GM12891 (cell line): ENCODE measurements around the gene SLC22A23.

ENCODE experiments used
- DNase-seq: peaks from one replicate; pipeline ENCODE4 v3.0.0; 2011; ENCODE audit warnings: low spot score; ENCODE audit not compliant: insufficient read length
- FAIRE-seq: peaks from 2 replicates; lab custom pipeline; 2011; peaks lifted over from hg19 to GRCh38; lab: Jason Lieb, UNC
- PAX5 ChIP-seq: IDR thresholded peaks from 2 replicates; pipeline ENCODE4 v1.6.1; 2011; ENCODE audit warnings: low read length, moderate library complexity, mild to moderate bottlenecking; ENCODE audit not compliant: insufficient read depth, severe bottlenecking
- POLR2A ChIP-seq: IDR thresholded peaks from 2 replicates; pipeline ENCODE4 v1.6.1; 2011; ENCODE audit warnings: low read depth, low read length, control low read depth
- POLR2AphosphoS5 ChIP-seq: IDR thresholded peaks from 2 replicates; pipeline ENCODE4 v1.6.1; 2011; ENCODE audit warnings: low read depth, low read length, control low read depth
- POU2F2 ChIP-seq: IDR thresholded peaks from 2 replicates; pipeline ENCODE4 v1.6.1; 2011; ENCODE audit warnings: low read depth, mild to moderate bottlenecking, control low read depth, low read length, moderate library complexity
- SPI1 ChIP-seq: IDR thresholded peaks from 2 replicates; pipeline ENCODE4 v1.6.1; 2011; ENCODE audit warnings: low read depth, low read length, control low read depth
- TAF1 ChIP-seq: IDR thresholded peaks from 2 replicates; pipeline ENCODE4 v1.6.1; 2011; ENCODE audit warnings: low read depth, low read length, control low read depth

Gene SLC22A23

GRCh38 chr6:3233321-3233720, 223.5 kb downstream of the SLC22A23 start:
- TF ChIP-seq POLR2A (no peak), SPI1 (no peak), TAF1 (no peak), POLR2AphosphoS5 (no peak), PAX5 (no peak), POU2F2 (no peak)
- DNase-seq (no peak), FAIRE-seq (no peak)

- DNase-seq (no peak), FAIRE-seq (no peak)
- TF ChIP-seq TAF1 (no peak), POU2F2 (no peak), SPI1 (no peak), POLR2A (no peak), POLR2AphosphoS5 (no peak), PAX5 (no peak)
These were observed 224.6 kb downstream of the SLC22A23 start for GRCh38 chr6:3232017-3232945.

GRCh38 chr6:3231247-3232016, 225.4 kb downstream of the SLC22A23 start:
- no peak for FAIRE-seq
- no peak for DNase-seq
- no peak for TF ChIP-seq POLR2A
- TF ChIP-seq POLR2AphosphoS5 = no peak
- TF ChIP-seq SPI1 = no peak
- no peak for TF ChIP-seq PAX5
- TF ChIP-seq POU2F2 = no peak
- no peak for TF ChIP-seq TAF1

- DNase-seq (no peak), FAIRE-seq (no peak)
- TF ChIP-seq PAX5 (no peak), POLR2AphosphoS5 (no peak), POLR2A (no peak), SPI1 (no peak), TAF1 (no peak), POU2F2 (no peak)
These were observed 226.0 kb downstream of the SLC22A23 start for GRCh38 chr6:3230900-3231246.

- FAIRE-seq (no peak), DNase-seq (no peak)
- TF ChIP-seq PAX5 (no peak), TAF1 (no peak), POU2F2 (no peak)
These were observed 226.5 kb downstream of the SLC22A23 start for GRCh38 chr6:3230256-3230882.

- DNase-seq (no peak), FAIRE-seq (peak; percentile 26)
- TF ChIP-seq PAX5 = no peak
- no peak for TF ChIP-seq POLR2A
- TF ChIP-seq SPI1 = no peak
- TF ChIP-seq POU2F2 = no peak
- no peak for TF ChIP-seq TAF1
- TF ChIP-seq POLR2AphosphoS5 = no peak
These were observed 227.2 kb downstream of the SLC22A23 start for GRCh38 chr6:3229566-3230178.

GRCh38 chr6:3228771-3229565, 227.9 kb downstream of the SLC22A23 start:
- DNase-seq = no peak
- FAIRE-seq = peak; percentile 33

More at GRCh38 chr6:3228771-3229565, 227.9 kb downstream of the SLC22A23 start:
- TF ChIP-seq POLR2A (no peak), POLR2AphosphoS5 (no peak), POU2F2 (no peak), TAF1 (no peak), SPI1 (no peak), PAX5 (no peak)
